GM21619 (cell line): Measurements from ENCODE around the gene DUS1L.

Experiments
- ATAC-seq: cut with Tn5 transposase; IDR thresholded peaks from one replicate; pipeline ENCODE4 v1.9.1; 2021; ENCODE audit not compliant: unreplicated experiment

Gene DUS1L

DNA sequence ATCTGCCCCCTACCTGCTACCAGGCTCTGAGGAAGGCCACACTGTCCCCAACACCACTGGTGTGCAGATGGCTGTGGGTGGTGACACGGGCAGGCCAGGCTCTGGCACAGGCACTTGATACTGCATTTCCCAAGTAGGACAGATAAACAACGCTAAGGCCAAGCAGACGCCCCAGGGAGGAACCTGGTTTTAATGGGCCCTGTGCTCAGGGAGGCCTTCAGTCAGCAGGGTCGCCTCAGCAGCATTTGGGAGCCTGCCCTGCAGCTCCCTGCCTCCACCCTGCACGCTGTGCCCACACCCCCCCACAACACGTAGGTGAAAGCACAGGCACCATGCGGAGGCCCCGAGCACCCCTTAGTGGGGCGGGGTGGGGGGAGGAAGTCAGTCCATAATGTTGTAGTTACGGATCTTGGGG is 35.7 kb upstream of the DUS1L start:
- ATAC-seq, result no peak

DNA sequence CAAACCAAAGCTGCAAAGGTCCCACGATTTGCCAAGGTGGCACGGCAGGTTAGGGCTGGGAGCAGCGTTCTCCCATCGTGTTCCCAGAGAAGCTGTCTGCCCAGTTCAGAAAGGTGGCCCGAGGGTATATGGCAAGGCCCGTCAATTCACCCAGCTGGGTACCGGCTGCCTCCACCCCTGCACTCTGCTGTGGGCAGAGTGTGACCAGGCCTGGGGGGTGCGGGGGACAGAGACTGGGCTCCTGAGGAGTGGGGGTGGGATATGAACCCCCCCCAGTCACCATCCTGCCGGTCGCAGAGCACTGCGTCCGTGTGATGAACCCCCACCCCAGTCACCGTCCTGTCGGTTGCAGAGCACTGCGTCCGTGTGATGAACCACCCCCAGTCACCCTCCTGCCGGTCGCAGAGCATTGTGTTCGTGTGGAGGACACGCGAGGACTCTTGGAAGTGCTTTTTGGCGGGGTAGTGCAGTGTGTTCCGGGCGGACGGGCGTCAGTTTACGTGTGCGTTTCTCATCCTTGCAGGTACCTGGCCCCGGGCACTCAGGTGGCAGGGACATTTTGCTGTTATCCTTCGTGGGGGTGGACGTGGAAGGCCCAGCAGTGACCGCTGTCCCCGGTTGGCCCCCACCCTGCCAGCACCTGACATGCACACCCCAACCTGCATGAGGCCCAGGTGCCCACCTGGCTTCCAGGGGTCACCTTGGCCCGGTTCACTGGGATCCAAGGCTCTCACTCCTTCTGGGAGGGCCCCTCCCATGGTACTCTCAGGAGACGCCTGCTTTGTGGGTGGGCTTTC is 35.1 kb upstream of the DUS1L start:
- no peak for ATAC-seq

DNA sequence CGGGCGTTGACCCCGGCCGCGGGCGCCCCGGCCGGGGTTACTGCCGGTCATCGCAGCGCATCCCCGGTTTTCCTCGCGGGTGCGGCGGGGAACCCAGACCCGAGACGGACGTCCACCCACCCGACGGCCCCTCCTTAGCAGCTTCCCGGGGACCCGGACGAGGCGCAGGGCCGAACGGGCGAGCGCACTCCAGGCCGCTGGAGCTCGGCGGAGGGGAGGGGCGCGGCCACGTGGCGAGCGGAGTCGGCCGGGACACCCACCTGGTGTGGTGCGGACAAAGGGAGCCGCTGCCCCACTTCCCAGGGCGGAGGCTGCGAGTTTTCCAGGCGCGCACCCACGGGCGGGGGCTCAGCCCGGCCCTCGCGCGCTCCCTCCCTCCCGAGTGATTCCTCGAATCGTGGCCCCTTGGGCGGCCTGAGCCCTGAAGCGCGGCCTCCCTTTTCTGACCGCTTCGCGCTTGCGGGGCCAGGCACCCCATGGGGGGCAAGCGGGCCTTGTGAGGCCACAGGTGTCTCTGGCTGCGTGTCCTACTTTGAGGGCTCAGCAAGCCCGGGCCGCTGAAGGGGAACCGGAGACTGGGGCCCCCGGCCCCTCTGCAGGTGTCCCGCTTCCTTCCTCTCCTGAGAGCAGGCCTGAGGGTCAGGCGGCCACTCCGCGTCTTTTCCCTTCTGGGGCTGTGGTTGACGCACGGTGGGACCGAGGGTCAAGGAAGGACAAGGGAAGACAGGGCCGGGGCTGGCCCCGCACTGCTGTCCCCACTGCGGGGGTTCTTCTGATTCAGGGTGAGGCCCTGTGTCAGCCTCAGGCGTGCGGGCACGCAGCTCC is 33.5 kb upstream of the DUS1L start:
- ATAC-seq, result peak; percentile 0

DNA sequence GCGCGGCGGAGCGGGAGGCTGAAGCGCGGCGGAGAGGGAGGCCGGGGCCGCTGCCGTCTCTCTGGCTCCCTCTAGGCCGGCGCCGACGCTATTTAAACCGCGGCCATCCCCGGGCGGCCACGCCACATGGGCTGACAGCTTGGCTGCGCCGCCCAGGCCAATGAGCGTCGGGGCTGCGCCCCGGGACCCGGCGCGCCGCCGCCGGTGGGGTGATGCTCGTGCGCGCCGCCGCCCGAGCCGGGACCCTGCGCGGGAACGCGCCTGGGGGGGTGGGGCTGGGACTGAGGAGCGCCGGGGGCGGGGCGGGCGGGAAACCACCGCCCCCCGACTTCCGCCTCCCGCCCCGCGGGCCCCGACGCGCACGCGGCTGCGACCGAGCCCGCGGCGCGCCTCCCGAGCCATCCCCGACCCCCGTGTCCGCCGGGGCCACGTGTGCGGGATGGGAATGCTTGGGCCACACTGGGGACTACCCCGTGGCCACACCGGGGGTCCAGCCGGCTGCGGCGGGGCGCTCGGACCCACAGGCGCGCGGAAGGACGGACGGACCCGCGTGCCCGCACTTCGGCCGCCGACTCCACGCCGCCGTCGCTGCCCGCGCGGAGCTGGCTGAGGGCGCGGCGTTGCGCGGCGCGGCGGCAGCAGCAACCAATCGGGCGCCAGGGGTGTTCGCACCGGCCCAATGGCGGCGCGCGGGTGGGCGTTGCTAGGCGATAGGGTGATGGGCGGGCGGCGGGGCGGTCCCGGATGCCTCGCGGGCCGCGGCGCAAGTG is 32.8 kb upstream of the DUS1L start, which contains the start of gene FASN:
Gene FASN, minus strand, starts transcription at position 68 of the 770 bp plus-strand sequence. CDS start 1,791 bp downstream, outside the sequence.
- peak; percentile 65 for ATAC-seq

DNA sequence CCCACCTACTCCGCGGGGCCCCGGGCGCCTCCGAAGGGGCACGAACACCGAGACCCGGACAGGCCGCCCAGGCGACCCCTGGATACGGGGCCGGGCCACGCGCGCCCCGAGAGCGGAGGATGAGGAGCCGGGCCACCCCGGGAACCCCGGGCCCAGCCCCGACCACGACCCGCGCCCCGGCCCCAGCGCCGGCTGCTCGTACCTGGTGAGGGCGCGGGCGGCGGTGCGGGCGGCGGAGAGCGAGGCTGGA is 32.2 kb upstream of the DUS1L start:
- ATAC-seq, result no peak

DNA sequence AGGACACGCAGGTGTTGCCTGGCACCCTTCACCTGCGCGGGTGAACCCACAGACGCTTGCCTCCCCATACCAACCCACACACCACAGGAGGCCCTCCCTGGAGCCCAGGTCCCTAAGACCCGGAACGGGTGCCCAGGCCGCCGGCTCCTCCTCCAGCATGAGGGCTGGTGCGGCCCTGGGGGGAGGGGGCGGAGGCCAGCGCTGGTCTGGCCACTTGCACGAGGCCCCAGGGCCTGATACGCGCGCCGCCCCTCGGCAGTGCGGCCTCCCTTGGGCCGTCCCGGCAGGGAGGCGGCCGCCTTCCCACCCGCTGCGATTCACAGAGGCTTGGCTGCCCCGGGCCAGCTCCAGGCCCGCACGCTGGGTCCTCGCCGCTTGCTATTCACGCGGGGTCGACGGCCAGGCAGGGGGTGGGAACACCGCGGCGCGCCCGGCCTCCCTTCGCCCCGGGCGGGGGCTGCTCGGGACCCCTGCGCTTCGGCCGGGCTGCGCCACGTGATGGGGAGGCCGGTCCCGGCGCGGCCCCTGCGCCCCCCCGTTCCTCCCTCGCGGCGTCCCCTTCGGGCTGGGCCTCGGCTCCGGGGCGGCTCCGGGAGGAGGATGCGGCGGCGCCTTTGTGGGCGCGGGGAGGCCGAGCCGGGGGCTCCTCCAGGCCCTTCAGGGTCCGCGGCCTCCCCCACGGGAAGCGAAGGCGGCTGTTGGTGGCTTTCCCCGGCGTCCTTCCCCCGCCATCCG is 31.7 kb upstream of the DUS1L start:
- ATAC-seq, result peak; percentile 1

DNA sequence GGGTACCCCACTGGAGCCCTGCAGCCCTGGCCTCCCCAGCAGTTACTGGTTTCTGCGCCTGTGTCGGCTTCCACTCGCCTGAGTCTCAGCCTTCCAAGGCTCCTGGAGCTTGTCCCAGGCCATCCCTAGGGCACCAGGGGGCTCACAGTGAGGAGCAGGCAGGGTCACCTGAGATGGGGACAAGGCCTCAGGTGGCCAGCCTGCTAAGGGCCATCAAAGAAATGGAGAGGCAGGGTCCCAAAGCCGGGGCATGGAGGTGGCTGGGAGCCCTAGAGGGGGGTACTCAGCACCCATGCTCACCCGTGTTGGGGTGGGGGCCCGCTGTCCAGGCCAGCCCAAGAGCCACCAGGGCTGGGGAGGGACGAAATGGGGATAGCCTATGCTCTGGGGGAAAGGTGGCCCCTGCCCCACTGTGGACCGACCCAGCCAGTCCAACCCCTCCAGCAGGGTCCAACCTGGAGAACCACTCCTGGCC is 31.1 kb upstream of the DUS1L start:
- ATAC-seq, result no peak

DNA sequence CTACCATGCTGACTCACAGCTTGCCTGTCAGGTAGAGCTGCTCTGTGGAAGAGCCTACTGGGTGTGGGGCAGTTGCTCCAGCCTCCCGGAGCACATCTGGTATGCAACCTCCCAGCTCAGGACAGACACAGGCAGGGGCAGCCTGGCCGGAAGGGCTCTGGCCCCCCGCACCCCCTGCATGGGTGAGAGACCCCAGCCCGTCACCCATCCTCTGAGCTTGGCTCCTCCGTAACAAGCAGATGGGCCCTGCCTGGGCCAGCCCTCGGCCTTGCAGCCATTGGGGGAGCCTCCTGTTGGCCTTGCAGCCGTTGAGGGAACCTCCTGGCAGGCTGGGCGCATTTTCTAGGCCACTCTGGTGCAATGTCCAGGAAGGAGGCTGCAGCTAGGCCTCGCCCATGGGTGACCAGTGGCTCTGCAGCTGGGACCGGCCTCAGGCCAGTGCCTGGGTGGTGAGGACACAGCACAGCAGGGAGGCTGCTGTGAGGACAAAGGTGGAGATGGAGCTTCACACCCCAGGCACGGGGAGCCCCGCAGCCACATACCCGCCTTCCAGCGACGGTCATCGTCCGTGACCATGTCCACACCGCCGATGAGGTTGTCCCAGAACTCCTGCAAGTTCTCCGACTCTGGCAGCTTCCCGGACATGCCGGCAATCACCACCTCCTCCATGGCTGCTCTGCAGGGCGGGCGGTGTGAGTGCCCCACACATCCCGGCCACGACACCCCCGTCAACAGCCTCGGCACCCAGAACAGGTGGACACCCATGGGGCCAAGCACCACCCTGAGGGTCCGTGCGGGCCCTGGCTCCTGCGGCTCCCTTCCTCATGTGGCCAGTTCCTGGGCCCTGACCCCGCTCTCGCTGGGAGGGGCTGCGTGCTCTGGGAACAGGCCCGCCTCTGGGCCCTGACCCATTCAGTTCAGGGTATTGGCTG is 30.4 kb upstream of the DUS1L start:
- no peak for ATAC-seq

DNA sequence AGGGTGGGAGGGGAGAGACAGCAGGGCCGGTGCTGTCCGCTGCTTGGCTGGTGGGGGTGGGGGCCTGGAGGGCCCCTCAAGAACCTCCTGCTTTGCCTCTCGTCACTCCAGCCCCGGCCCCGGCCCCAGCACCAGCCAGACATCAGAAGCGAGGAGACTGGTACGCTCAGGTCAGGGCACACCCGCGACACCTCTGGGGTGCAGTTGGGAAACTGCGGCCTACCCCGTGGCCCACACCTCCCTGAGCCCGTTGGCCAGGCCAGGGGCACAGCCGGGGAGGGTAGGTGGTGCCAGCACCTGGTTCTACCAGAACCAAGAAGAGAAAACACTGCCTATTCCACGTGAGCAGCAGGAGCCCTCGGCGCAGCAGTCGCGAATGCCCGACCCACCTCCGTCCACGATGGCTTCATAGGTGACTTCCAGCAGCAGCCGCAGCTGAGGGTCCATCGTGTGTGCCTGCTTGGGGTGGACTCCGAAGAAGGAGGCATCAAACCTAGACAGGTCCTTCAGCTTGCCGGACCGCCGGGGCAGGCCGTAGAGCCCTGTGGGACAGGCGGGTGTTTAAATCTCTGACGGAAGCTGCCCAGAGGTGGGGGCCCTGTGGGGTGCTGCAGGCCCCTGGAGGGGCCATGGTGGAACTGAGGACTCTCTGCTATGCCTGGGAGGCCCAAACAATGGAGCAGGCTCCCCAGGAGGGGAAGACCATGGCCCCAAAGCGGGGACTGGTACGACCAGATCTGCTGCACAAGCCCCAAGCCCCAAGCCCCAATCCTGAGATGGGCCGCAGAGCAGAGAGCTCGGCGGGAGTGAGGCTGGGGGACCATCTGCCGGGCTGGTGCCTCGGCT is 29.6 kb upstream of the DUS1L start:
- no peak for ATAC-seq

DNA sequence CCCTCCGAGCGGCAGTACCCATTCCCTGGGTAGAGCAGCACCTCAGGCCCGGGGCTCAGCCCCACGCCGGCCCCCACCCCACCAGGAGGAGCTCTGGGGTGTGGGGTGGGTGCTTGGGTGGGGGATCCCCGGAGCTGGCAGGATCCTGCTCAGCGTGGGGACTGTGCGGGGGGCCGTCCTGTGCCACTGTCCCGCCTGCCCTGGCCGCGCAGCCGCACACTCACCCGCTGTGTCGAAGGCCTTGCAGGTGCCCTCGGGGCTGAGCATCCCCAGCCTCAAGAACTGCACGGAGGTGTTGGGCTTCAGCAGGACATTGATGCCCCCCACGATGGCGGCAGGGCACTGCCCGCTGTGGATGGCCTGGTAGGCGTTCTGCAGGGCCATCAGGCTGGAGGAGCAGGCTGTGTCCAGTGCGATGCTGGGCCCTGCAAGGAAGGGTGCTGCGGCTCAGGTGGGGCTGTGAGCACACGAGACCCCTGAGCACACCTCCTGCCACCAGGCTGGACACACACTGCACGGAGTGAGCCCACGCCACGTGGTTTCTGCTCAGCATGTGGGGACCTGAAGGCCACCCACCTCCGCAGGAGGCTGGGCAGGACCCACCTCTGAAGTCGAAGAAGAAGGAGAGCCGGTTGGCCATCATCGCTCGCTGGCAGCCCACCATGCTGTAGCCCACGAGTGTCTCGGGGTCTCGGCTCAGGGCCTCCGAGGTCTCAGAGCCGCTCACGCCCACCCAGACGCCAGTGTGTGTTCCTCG is 27.6 kb upstream of the DUS1L start:
- ATAC-seq, result no peak

DNA sequence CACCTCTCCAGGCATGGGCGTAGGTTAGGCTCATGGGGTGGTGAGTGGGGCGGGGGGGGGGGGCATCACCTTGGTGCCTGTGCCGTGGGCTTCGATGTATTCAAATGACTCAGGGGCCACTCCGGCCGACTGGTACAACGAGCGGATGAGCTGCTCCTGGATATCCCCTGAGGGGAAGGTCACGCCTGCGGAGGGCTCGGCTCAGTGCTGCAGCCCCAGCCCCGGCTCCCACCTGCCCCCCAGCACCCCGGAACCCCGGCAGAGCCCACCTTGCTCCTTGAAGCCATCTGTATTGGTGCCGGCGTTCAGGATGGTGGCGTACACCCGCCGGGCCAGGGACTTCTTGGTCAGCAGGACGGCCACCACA is 27.0 kb upstream of the DUS1L start:
- no peak for ATAC-seq

DNA sequence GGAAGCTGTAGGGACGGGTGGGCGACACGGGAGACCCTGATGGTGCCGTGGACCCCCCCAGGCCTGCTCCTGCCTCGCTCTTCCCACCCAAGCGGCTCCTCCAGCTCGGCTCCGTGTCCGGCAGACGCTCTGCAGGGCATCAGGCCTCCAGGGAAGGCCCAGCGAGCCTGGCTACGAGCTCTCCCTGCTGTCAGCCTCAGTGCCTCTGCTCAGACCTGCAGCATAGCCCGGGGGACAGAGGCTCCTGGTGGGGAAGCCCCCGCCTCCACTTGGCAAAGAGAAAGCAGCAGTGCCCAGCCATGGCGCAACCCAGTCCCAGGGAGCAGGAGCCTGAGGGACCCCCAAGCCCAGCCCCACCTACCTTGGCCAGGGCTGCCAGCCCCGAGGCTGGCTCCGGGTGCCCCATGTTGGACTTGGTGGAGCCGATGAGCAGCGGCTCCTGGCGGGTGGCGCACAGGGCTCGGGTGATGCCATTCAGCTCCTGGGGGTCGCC is 26.5 kb upstream of the DUS1L start:
- ATAC-seq, result no peak

DNA sequence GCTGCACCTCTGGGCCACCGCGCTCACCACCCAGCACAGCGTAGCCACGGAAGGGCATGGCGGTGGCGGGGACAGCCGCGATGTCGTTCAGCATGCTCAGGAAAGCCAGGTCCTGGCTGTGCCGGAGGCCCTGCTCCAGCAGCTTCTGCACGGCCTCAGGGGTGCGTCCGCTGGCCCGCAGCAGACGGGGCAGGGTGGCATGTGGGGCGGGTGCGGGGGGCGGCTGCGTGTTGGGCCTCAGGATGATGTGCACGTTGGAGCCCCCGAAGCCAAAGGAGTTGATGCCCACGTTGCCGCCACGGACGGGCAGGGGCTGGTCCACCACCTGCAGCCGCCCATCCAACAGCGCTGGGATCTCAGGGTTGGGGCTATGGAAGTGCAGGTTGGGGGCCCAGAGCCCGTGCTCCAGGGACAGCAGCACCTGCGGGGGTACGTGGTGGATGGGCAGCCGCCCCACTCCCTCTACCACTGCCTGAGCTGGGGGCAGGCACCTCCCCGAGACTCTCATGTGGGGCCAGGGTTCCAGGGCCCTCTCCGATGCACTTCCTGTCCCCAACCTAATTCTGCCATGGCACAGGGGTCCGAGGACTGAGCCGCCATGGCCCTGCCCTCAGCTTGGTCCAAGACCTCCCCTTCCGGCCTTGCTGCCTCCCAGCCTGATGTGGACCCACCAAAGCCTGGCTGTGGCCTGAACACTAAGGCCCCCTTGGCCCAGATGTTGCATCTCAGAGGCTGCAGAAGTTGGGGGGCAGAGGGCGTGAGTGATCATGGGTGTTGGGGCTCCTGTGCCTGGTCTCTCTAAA is 25.9 kb upstream of the DUS1L start:
- ATAC-seq, result no peak

DNA sequence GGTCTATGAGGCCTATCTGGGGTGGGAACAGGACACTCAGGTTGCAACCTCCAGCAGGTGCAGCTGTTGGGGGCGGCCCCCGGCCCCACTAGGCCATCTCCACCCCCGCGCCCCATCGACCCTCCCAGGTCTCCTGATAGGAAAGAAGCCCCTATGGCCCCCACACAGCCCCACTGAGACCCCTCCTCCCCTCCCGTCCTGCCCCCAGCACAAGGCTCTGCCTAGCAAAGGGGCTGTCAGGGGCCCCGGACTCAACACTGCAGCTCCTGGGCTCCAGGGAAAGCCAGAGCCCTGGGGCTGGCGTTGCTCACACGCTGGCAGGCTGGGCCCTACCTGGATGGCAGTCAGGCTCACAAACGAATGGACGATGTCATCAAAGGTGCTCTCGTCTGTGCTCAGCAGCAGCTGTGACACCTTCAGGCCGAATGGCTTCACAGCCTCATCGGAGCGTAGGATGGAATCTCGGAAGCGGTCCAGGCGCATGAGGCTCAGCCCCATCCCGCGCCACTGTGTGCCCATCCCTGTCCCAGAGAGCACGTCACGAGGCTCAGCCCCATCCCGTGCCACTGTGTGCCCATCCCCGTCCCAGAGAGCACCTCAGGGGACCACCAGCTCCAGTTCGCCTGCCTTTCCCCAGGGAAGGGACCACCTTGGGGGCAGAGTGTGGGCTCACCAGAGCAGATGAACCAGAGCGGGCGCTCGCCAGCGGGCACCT is 25.1 kb upstream of the DUS1L start:
- ATAC-seq, result no peak

DNA sequence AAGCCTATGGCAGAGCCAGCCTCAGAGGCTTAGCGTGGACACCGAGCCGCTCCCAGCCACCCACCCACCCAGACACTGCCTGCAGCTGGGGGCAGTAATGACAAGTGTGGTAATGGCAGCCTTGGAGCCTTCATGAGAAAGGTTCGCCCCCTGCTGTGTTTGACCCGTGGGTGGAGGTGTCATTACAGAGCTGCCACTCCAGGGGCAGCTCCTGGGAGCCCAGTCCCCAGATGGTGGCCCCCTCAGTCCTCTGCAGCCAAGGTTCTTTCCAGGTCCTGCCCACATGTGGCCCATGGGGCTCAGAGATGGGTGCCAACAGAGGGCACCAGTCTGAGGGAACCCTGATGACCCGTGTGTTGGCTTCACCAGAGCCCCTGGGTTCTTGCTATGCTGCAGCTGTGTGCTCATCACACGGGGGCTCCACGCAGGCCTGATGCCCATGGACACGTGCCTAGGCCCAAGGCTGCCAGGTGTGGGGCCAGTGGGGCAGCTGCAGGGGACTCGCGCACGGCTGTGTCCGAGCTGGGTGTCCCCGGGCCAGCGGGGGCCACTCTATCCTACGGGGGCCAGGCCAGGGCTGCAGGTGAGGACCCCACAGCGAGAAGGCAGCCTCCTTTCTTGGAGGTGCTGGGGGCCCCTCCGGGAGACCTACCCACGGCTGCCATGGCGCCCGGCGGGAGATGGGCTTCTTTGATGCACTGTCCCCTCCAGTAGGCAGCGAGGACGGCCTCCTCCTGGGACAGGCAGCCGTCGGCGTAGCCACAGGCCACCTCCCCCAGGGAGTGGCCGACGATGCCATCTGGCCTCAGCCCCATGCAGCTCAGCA is 24.3 kb upstream of the DUS1L start:
- ATAC-seq, result no peak
